HG03135 (cell line): Measurements from ENCODE around the gene CRTC1.
"Not testable (repeated sequence)": the region's sequence is repeated elsewhere in the genome, so short reads cannot be mapped to it uniquely, and the experiment has no call there.

Experiments used
- ATAC-seq: cut with Tn5 transposase; IDR thresholded peaks from one replicate; pipeline ENCODE4 v1.9.1; 2021; ENCODE audit warnings: mild to moderate bottlenecking, moderate library complexity; ENCODE audit not compliant: unreplicated experiment

The CRTC1 gene

DNA sequence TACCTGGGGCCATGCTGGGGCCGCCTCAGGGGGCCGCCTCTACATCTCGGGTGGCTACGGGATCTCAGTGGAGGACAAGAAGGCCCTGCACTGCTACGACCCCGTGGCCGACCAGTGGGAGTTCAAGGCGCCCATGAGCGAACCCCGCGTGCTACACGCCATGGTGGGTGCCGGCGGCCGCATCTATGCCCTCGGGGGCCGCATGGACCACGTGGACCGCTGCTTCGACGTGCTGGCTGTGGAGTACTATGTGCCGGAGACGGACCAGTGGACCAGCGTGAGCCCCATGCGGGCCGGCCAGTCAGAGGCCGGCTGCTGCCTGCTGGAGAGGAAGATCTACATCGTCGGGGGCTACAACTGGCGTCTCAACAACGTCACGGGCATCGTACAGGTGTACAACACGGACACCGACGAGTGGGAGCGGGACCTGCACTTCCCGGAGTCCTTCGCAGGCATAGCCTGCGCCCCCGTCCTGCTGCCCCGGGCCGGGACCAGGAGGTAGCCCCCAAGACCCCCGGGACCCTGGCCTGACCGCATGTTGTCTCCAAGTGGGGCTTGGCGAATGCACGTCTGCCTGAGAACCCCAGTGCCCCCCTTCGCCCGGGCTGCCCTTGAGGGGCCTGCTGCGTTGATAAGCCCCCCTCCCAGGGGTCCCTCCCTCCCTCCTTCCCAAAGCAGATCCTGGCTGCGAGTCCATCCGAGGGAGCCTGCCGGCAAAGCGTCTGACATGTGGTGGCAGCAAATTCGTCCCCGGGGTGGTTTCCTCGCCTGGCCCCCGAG lies 14.5 kb upstream of the CRTC1 start:
- no peak for ATAC-seq

DNA sequence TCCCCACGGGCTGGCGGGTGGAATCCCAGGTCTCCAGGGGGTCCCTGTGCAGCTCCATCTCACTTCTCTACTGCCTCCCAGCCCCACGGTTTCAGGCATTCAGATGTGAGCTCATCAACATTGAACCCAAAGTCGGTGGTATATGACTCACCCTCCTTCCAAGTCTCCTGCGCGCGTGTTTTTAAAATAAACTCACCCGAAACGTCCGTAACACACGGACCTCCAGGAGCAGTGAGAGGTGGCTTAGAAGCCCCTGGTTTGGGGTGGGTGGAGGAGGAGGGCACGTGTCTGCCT lies 14.0 kb upstream of the CRTC1 start:
- no peak for ATAC-seq

DNA sequence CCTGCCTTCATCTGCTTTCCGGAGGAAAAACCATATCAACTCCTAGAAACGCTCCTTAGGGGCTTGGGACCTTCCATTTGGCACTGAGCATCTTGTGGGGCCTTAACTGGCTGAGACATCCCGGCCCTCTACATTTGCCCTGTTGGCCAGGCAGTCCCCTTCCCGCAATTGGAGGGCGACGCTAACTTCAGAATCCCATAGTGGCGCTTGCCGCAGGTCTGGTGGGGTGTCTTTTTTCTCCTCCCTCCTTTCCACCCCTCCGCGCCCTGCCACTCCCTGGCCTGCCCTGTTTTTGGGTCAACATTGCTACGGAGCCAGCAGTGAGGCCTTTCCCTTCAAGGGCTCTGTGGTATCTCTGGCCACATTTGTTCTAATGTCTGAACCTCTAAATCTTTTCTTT lies 13.6 kb upstream of the CRTC1 start:
- ATAC-seq, result no peak

DNA sequence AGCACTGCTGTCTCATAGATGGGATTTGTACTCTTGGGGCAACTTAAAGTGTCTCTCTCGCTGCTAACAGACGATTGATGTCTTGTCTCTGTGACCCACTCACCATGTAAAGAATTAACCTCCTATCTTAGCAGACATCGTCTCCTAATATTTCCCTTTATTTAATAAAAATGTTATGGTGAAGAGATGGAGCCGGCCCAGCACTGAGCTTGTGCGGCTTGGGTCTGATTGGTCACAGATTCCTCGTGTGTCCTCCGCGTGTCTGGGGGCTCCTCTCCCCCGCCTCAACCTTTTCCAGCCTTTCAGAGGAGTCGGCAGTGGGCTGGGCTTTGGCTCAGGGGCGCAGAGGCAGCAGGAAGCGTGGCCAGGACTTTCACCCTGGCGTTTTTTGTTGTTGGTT lies 13.2 kb upstream of the CRTC1 start:
- no peak for ATAC-seq

DNA sequence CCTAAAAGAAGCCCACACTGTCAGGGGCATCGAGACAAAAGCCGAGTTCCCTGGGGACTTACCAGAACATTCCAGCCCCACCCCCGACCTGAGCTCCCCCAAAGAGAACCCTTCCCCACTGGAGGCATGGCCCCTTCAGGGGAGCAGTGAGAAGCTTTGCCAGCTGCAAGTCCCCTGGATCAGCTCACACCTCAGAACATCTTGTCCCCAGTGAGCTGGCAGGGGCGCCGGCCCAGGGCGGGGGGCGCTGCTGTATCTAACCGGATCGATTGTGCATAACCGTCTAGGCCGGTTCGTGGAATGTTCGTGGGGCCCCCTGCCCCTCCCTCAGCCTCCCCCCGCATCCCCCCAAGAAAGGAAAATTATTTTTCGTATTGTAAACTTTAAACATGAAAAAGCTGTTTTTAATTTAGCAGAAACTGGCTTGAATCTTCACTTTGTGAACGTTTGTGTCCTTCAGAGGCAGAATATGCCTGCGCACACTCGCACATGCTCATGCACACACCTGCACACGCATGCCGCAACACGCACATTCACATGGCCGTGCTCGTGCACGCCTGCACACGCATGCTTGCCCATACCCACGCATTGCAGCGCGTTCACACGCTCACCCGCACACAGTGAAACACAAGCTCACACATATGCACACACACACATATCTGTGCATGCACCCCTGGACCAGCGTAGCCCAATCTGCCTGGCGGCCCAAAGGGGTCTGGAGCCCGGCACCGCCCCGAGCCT lies 12.0 kb upstream of the CRTC1 start:
- ATAC-seq, result no peak

DNA sequence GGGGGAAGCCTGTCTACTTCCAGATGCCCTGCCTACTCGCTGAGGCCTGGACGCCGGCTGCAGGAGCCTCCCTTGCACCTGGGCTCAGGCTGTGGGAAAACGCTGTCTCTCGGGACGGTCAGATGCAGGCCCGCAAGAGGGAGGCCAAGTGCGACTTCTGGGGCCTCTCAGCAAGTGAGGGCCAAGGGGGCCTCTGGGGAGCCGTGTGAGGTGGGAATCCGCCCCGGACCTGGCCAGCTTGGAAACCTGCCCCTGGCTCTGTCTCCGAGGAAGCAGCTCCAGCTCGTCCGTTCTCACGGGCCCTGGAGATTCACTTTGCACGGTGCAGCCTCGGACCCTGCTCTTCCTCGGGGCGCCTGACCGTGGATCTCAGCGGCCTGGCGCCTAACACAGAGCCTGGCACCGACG lies 11.4 kb upstream of the CRTC1 start:
- no peak for ATAC-seq

DNA sequence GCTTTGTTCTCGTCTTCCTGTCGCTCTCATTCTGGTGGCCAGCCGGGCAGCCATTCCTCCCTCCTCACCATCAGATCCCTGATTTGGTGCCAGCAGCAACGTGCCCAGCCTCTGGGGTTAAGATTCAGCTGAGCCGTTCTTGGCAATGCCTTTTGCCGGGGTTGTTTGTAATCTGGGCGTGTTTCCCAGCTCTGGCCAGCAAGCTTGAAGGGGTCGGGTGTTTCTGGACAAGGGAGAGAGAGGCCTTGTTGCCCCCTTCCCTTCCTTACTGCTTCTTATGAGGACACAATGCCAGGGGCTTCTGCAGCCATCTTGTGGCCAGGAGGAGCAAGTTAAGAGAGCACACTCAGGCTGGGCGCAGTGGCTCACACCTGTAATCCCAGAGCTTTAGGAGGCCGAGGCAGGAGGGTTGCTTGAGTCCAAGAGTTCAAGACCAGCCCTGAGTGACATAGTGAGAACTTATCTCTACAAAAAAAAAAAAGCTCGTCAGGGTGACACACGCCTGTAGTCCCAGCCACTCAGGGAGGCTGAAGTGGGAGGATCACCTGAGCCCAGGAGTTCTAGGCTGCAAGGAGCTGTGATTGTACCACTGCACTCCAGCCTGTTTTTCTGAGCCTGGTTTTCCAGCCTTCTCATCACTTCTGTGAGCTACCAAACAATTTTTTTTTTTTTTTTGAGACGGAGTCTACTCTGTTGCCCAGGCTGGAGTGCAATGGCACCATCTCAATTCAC lies 10.7 kb upstream of the CRTC1 start:
- ATAC-seq, result no peak

DNA sequence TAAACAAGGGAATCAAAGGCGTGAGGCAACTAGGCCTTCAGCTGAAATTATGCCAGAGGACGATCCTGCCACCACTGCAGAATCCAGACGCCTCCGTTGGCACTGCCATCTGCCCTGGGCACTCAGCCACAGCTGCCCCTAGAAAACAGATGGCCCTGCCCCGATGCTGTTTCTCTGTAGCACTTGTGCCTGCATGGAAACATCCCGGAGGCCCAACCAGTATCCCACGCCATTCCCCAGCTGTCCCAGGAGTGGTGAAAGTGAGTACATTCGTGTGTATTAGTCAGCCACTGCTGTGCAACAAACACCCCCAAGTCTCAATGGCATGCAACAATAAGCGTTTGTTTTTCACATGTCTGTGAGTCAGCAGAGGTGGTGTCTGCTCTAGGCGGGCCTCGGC lies 8.9 kb upstream of the CRTC1 start:
- ATAC-seq, result no peak

DNA sequence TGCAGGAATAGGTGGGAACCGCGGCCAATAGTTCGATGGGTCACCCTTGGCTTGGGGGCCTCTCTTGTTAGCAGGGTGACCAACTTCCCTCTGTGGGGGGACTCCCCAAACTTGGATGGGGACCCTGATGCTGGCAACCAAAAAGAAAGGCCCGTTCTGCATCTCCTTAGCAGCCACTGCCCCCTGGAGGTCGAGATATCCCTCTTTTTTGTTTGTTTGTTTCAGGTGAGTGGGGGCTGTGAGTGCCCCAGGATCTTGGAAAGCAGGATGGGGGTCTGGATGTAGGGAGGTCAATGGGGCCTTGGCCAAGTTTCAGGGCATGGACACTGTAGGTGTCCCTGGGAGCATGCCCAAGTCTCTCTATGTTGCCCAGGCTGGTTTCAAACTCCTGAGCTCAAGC lies 7.7 kb upstream of the CRTC1 start:
- no peak for ATAC-seq

DNA sequence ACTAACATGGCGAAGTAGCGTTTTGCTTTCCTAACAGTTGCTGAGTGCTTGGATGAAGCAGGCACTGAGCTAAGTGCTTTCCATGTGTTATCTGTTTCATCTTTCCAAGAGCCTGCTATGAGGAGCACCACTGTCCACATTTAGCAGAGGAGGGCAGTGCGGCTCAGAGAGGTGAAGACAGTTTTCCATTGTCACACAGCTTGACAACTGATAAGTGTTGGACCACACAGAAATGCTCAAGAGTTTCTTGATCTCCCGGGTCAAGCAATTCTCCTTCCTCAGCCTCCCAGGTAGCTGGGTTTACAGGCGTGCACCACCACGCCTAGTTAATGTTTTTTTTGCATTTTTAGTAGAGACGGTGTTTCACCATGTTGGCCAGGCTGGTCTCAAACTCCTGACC lies 6.8 kb upstream of the CRTC1 start:
- no peak for ATAC-seq

DNA sequence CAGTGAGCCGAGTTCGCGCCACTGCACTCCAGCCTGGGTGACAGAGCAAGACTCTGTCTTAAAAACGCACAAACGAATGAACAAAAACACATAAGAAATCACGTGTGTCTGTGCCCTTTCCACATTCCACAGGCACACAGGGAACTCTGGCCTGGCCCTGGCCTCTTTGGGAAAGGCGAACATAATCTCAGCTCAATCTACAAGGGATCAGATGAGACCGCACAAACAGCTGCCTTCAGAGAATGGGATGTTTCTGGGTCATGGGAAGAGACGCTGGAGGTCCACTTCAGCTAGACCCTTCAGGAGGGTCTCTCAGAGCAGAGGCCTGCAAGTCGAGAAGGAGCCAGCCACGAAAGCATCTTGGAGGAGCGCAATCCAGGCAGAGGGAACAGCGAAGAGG lies 6.3 kb upstream of the CRTC1 start:
- ATAC-seq, result no peak

DNA sequence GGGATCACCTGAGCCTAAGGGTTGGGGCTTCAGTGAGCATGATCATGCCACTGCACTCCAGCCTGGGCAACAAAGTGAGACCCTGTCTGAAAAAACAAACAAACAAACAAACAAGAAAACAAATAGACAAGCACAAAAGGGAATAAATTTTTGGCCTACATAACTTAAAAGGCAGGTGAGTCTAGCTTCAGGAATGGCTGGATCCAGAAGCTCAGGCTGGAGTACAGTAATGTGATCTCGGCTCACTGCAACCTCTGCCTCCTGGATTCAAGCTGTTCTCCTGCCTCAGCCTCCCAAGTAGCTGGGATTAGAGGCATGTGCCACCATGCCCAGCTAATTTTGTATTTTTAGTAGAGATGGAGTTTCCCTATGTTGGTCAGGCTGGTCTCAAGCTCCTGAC lies 3.3 kb upstream of the CRTC1 start:
- not testable (repeated sequence) for ATAC-seq

DNA sequence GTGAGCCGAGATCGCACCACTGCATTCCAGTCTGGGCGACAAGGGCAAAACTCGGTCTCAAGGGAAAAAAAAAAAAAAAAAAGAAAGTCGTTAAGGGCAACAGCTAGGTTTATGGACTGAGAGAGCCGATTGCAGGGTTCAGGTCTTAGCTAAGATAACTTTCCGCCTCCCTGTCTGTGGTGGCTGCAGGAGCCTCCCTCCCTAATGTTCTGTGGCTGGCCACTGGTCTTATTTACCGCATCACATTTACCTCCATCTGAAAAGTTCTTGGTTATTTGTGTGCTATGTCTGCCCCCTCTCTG lies 722 bp upstream of the CRTC1 start:
- ATAC-seq, result no peak

DNA sequence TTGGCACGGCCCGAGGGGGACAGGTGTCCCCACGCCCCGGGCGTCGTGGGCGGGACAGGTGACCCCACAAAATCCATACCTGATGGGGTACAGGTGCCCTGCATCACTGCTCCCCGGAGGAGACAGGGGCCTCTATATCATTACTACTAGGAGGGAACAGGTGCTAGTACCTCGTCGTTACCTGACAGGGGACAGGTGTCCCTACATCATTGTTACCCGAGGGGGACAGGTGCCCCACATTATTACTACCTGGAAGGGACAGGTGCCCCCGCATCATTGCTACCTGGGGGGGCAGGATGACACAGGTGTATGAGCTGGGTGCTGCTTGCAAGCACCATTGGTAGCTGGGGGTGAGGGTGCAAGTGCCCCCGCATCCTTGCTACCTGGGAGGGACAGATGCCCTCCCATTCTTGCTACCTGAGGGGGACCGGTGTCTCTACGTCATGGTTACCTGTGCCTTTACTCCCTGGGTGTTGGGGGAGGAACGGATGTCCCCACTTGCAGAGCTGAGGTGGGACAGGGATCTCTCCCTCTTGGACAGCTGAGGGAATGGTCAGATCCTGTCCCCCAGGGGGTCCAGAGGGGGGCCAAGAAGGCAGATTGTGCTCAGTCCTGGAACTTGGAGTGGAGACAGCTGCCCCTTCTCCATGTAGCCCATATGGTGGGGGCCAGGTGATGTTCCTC lies 620 bp downstream of the CRTC1 start:
- no peak for ATAC-seq

DNA sequence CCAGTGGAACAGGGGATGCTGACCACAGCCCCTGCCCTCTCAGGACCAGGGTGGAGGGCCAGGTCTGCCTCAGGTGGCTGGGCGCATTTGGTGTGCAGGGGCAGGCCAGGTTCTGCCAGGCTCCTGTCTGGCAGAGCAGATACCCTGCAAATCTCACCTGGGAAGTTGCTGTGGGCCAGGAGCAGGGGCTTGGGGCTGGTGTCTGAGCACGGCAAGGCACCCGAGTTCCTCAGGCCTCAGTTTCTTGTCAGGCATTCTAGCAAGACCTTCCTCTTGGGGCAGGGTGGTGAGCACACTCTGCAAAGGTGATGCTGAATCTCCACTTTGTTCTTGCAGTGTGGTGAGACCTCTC lies 1.1 kb downstream of the CRTC1 start:
- ATAC-seq, result no peak

DNA sequence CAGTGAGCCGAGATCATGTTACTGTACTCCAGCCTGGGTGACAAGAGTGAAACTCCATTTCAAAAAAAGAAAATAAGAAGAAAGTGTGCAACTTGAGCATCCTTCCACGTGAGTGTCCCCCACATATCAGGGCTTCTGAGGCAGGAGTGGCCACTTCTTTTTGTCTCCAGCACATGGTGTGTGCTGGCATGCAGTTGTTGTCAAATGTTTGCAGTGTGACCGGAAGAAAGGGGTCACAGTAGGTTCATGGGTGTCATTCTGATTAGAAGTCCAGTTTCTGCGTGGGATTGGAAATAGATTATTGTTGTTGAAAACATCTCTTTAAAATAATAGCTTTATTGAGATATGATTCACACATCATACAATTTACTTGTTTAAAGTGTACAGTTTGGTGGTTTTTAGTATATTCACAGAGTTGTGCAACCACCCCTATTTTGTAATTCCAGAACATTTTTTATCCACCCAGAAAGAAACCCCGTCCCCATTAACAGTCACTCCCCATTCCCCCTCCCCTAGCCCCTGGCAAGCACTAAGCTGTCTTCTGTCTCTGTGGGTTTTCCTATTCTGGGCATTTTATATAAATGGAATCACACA lies 2.2 kb downstream of the CRTC1 start:
- no peak for ATAC-seq

DNA sequence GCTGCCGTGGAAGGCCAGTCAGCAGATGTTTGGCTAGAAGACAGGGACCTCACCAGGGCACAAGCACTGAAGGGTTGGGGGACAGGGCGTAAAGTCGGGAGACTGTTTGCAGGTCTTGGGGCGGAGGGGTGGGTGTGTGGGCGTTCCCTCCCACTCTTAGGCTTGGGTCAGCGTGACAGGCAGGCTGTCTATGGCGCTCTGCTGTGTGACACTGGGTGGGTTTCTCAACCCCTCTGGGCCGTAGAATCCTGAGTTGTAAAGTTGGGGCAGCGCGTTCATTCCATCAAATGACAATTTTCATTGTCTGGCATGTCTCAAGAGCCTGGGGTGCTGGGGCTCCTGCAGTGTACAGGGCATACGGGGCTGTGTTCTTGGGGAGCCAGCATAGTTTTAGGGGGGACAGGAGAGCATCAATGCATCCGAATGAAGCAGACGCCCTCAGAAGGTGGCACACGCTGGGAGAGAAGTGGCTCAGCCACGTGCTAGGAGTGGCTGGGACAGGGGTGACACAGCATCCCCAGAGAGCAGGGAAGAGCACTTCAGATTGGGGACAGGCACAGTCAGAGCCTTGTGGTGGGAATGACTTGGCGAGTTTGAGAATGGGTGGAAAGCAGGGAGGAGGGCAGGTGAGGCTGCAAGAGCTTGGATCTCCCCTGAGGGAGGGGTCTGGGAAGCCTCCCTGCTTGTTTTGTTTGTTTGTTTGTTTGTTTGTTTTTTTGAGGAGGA lies 4.4 kb downstream of the CRTC1 start:
- ATAC-seq, result no peak

DNA sequence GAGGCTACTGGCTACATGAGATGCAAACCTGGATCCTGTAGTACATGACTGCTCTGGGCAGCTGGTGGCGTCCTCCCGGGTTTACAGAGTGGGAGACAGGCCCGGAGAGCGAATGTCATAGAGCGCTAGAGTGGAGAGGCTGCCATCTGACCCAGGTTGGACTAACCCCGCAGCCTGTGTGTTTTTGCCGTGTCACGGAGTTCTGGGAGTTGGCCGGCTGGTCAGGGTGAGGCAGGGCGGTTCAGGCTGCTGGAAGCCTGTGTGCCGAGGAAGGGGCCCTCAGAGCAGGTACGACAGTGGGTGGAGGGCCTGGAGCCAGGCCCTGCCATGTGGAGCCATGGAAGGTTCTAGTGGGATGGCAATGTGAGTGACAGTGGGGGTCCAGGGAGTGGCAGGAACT lies 12.5 kb downstream of the CRTC1 start:
- ATAC-seq, result no peak

DNA sequence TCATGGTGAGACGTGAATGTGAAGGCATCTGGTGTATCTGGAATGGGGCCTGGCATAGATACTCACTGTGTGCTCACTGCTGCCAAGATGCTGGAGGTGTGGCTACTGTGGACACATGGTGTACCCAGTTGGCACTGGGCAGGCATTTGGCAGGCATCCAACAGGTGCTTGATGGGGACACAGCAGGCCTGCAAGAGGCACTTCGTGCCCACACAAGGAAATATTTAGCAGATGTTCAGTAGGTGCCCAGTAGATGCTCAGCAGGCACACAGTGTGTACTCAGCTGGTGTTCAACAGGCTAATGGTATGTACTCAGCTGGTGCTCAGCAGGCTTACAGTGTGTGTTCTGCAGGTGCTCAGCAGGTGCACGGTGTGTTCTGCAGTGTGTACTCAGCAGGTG lies 14.2 kb downstream of the CRTC1 start:
- no peak for ATAC-seq

DNA sequence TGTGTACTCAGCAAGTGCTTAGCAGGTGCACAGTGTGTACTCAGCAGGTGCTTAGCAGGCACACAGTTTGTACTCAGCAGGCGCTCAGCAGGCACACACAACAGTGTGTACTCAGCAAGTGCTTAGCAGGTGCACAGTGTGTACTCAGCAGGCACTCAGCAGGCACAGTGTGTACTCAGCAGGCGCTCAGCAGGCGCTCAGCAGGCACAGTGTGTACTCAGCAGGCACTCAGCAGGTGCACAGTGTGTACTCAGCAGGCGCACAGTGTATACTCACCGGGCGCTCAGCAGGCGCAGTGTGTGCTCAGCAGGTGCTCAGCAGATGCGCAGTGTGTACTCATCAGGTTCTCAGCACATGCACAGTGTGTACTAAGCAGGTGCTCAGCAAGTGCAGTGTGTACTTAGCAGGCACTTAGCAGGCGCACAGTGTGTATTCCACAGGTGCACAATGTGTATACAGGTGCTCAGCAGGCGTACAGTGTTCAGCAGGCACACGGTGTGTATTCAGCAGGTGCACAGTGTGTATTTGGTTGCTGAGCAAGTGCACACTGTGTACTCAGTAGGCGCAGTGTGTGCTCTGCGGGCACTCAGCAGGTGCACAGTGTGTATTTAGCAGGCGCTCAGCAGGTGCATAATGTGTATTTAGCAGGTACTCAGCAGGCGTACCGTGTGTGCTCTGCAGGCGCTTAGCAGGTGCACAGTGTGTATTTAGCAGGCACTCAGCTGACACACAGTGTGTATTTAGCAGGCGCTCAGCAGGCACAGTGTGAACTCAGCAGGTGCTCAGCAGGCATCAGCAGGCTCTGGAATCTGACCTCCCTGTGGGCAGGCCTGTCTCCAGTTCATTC lies 15.1 kb downstream of the CRTC1 start:
- ATAC-seq, result no peak
